ENCODE data around the gene PALLD.
A peak's percentile ranks its signal among the peaks of the same experiment; 100 is the strongest.

PALLD gene

DNA sequence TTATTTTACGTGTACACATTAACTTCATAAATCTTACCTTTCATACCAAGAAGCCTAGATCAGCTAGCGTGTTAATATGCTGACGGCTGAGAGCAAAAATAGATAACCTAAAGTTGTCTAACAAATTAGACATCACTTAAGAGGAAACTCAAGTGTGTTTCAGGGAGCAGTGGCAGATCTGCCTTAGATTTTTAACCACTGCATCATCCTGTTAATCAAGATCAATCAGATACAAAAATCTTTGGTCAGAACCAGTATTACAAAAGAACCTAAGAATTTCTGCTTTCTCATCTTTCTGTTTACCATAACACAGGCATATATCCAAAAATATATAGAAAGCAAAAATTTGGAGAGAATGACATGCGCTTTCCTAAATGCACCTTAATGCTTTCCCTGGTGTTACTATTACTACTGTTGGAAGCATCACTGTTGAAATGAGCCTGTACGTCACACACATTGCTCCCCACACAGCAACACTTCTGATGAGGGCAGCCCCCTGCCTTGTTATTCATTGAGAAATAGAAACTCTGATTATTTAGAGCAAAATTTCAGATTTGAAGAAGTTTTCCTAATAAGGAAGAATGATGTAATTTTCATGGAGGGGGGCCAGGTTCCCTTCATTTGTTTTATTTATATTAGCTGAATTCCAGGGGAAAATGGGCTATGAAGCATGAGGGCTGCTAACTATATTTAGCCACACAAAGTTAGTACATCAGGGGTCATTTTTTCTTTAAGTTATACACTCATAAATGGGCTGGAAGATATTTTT lies 360.9 kb downstream of the PALLD start:
- DNase-seq, result no peak

DNA sequence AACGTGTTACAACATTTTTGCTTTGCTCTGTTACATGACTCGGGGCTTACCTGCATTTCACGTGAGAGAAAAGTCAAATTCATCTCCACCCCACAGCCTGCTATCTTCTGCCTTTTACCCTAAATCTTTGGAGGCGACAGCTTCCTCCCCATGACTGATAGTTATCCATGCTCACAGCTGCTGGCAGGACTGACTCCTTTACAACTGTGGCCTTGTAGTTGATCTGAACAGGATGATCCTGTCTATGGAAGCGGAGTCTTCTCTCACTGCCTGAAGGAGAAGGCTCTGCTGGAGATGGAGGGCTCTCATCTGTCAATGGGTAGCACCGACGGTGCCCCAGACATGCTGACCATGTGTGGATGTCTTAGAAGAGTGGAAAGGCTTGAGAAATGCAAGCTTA lies 362.2 kb downstream of the PALLD start:
- no peak for DNase-seq

DNA sequence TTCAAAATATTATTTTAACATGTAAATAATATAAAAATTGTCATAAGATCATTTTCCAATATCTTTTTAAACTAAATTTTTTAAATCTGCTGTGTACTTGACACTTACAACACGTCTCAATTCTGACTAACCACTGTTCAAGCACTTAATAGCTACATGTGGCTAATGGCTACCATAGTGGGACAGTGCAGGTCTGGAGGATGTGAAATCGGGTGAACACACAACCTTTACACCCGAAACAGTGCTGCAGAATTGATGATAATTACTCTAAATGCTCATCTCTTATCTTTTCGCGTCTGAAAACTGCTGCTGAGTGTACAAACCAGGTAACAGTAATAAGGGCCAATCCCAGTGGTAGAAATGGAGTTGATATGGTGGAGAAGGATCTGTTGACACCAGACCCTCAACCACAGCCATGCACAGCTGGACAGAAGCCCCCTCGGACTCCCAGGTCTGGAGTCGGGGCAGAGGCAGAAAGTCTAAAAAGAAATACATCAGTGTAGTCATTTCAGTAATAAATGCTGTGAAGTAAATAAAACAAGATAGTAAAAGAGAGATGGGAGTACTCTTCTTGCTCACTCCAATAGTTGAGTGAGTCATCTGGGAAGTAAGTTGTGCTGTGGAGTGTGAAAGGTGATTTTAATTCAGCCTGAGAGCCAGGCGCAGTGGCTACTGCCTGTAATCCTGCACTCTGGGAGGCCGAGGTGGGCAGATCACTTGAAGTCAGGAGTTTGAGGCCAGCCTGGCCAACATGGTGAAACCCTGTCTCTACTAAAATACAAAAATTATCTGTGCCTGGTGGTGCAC lies 363.2 kb downstream of the PALLD start:
- no peak for DNase-seq

DNA sequence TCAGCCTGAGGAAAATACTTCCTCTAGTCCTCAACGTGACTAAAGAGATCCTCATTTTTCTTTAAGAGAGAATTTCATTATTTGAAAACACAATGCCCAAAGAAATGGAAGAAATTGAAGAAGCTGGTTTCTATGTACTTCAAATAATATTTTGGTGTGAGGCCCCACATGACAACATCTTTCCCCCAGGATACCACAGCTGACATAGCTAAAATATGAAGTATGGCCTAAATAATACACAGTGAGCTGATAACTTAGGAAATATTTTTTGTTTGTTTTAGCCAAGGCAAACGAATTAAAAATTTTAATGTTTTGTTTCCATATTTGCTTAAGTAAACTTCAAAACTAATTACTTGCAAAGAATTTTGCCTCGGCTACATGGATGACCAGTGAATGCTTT lies 364.0 kb downstream of the PALLD start:
- peak in 2 of 4 experiments; percentile 21 to 30 for DNase-seq

DNA sequence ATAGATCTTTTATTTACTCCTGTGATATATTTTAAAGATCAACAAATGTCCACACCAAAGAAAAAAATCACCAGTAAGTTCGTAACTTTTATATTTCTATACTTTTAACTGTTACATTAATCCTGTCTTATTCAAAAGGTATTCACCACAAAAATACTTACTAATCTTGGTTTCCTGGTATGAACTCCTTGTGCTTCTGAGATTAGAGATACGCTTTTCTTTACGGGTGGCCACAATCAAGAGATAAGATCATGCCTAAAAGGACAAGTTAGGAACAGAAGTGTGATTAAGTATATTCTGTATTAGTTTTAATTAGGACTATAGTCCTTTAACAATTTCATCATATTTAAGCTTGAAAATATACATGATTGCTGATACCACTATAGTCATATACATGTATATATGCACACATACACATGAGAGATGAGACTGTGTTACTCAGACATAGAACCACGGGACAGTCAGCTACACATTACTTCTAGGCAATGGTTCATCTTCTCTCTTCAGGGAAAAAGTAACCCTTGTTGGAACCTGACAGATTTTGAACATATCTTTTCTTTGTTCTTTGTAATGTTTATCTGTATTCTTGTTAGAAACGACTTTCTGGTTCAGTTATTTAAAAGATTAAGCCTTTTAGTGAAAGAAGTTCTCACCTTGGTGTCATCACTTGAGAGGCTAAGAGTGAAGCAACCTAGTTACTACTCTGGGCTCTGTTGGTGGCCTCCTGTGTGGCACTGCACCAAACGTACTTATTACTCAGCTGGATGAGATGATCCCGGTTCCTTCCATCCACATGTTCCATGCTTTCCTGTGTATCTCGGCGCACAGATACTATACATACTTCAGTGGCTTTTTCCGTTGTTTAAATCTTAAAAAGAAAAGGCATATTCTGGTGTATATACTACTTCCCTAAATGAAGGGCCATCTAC lies 367.1 kb downstream of the PALLD start:
- no peak for DNase-seq

DNA sequence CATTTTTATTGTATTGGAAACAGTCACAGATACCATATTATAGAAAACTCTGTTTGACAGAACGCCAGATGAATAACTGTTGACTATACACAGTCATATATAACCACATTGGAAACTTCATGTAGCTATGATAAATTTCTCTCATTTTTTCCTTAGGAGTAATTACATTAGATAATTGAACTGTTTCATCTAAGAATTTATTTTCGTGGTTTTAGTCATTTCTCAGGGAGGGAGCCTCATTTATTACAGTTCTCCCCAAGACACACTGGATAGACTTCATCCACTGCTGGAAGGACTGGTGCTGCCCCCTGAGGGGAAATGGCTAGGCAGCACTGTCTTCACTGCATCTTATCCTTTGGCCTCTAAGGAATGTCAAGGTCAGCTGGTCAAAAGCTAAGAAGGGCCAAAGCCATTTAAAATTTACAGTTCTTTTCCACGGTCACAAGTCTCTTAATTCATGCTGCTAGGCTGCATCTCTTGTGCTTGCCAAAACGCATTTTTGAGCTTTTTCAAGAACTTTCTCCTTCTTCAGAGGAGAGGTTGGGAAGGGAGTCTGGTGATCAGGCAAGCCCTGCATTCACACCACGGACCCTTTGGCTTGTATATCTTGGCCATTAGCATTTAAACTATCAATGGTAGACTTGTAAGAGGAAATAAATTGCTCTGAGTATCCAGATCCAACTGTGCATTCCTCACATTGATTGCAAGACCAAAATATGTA lies 368.1 kb downstream of the PALLD start:
- DNase-seq, result no peak

DNA sequence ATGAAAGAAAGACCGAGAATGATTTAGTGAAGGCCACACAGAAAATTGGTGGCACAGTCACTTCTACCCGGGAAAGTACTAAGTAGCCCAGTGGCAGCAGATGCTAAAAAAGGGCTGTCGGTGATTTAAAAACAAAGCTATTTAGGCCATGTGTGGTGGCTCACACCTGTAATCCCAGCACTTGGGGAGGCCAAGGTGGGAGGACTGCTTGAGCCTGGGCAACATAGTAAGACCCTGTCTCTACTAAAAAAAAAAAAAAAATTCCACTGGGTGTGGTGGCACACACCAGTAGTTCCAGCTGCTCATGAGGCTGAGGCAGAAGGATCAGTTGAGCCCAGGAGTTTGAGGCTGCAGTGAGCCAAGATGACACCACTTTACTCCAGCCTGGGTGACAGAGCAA lies 369.0 kb downstream of the PALLD start:
- DNase-seq, result no peak

DNA sequence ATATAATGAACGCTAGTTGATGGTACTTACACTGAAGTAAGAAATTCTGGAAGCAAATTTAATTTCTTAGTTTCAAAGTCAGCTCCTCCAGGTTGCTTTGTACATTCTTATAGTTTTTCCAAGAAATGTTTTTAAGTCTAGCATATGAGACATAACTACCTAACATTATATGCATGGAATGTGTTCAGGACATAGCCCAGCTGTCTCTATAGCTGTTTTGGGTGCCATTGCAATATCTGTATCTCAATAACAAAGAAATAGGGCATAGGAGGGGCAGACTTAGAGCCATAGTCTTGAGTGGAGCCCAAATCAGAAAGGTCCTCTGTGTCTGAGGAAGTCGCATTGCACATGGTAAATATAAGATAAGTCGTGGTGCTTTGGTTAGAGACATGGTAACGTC lies 369.8 kb downstream of the PALLD start:
- DNase-seq, result no peak

DNA sequence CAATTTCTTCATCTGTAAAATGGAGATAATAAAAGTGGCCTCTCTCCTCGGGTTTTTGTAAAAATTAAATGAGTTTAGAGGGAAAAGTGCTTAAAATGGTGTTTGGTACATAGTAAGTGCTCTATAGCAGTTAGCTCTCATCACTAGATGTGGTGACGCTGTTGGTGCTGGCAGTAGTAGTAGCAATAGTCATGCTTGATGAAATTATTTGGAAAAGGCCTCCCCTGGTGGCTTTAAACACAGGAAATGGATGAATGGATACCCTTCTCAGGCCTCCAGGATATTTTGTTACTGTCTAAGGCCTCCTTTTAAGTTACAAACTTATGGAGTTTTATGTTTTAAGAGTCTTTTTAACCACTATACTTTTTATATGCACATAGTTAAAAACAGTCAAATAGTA lies 370.3 kb downstream of the PALLD start:
- DNase-seq, result no peak

DNA sequence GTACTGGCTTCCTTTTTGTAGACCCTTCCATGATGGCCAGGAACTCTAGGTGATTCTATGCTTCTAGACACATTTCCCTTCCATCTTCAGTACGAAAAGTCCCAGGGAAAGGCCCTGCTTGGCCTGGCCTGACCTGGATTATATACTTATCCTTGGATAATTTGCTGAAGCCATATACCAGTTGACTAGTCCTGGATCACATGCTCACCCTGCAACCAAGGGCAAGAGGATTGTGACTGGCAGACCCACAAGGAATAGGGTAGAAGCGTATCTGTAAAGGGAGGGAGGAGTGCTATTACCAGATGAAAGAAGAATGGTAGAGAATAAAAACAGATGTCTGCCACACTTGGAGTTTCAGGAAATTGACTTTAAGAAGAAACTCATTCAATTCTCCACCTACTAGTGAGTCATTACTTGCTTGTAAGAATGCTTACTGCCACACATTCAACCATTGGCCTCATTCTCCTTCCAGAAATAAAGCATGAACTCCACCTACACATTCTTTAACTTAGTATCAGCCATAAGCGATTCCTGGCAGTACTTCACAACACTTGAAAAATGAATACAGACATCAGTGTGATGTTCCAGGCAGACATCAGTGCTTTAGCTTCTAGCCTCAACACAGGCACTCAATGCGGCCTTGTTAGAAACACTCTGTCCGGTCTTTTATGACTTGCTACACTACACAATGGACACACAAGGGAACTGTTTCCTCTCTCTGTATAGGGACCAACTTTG lies 371.4 kb downstream of the PALLD start:
- peak in 3 of 4 experiments; percentile 8 to 47 (median 42) for DNase-seq

DNA sequence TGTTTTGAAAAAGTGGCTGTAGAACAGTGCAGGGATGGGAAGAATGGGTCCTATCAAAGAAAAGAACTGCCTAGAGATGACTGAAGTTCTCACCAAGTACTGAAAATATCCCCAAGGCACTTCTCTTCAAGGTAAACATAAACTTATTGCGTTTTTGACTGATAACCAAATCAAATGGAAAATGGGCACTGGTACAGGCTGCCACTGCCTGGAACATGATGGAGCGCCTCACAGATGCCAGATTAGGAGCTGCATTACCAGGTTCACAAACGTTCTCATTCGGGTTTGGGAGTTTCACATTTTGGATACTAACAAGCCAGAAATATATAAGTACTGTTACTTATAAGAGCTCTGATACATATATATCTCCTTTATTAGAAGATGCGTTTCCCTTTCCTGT lies 371.9 kb downstream of the PALLD start:
- DNase-seq, result no peak

DNA sequence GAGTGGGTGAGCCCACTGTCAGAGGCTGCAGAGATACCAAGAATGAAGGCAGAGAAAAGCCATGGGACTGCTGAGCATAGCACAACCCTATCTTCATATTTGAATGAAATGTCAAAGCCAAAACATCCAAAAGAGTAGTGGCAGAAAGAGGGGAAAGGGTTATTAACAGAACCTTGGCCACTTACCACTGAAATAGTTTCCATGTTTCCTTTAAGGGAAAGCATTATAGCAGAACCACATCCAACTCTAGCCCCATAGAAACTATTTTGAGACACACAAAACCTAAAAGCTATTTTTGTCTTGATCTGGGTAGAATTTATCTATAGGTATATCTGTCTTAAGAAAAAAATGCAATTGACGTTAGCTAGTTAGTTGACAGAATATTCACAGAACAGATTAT lies 373.2 kb downstream of the PALLD start:
- DNase-seq, result no peak

DNA sequence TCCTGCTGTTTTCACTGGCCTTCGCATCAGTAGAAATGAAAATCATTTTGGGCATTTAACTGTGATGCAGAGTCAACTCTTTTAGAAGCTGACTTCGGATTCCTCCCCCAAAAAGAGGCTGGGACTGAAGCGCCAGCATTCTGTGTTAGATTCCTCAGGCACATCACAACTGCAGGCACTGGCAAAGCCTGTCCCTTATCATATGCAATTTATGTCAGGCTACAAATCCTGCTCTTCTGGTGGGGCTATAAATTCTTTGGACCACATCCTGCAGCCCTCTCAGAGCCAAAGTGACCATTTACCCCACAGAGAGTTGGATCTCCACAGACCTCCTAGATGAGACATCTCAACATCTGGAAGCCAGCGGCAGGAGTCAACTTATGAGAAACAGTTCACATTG lies 374.8 kb downstream of the PALLD start:
- DNase-seq, result no peak

DNA sequence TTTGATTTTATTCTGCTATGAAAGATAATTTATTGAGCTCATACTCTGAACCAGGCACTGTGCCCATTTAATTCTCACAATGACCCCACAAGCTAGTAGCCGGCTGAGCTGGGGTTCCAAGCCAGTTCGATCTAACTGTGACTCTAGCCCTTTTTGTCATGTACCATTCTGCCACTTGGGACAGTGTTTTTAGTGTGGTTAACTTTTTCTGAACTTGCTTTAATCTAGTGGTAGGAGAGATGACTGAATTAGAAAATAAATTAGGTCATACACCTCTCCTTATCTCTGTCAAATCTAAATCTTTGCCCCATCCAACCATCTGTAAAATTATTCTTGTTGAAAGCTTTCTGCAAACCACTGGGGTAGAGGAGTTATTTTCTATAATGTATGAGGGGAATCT lies 377.2 kb downstream of the PALLD start:
- DNase-seq, result no peak

DNA sequence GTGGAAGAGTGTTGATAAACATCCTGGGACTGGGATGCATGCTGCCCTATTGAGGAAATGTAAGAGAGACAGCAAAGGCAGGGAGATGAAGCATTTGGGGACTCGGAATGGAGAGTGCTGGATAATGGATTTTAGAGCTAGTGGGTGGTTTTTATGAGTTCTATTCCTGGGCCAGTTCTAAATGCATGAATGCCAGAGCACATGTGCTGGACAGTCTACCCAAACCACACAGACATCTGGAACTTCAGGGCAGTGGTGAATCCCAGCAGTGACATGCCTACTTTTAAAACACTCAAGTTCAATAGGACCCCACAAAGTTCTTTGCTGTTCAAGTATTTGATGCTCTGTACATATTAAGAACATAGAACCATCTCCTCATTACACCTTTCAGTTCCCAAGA lies 379.3 kb downstream of the PALLD start:
- DNase-seq, result no peak

DNA sequence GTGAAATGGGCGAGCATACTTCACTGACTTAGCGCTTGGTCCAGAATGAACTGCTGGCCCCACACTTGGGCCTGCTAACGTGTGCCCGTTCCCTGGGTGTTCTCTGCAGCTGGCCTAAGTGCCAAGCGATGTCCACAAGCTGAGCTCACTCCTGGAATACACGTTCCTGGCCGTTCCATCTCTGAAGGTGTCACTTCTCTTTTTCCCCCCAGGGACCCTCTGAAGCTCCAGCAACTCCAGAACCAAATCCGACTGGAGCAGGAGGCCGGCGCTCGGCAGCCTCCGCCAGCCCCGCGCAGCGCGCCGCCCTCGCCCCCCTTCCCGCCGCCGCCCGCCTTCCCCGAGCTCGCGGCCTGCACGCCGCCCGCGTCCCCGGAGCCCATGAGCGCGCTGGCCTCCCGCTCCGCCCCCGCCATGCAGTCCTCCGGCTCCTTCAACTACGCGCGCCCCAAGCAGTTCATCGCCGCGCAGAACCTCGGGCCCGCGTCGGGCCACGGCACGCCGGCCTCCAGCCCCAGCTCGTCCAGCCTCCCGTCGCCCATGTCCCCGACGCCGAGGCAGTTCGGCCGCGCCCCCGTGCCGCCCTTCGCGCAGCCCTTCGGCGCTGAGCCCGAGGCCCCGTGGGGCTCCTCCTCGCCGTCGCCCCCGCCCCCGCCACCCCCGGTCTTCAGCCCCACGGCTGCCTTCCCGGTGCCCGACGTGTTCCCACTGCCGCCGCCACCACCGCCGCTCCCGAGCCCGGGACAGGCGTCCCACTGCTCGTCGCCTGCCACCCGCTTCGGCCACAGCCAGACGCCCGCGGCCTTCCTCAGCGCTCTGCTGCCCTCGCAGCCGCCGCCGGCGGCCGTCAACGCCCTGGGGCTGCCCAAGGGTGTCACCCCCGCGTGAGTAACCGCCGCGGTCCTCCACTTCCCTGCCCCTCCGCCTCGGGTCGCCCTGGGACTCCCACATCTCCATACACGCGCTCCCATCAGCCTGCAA lies 380.9 kb downstream of the PALLD start:
- DNase-seq, result peak; percentile 62 to 85 (median 72)

DNA sequence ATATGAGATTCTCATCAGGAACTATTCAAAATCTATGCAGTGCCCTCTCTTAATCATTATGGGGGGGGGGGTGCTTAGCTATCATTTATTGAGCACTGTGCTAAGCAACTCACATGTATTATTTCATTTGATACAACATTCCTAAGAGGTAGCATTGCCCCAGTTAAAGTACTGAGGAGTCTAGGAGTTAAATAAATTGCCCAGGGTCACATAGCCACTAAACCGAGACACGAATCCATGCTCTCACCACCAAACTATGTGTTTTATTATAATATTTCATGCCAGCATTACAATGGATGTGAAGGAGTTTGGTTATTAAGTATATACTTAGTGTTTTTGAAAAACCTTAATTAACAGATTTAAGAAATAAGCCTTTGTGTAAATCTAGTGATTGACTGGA lies 381.8 kb downstream of the PALLD start:
- no peak for DNase-seq

DNA sequence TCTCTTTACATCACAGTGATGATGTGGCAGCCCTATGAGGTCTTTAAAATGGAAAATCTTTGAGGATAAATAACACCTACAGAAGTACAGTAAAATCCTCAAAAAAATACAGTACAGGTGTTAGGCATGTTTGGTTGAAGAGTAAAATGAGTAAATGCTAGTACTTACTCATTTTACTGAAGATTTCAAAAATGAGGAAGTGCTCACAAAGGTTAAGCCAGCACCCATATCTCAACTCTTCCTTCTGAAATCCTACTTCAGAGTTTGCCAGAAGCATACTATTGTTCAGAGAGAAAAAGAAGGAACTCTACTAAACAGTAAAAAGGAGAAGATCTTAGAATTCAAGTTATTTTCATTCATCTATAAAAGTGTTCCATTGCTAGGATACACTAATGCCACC lies 382.3 kb downstream of the PALLD start:
- DNase-seq, result peak; percentile 34 to 70 (median 52)

DNA sequence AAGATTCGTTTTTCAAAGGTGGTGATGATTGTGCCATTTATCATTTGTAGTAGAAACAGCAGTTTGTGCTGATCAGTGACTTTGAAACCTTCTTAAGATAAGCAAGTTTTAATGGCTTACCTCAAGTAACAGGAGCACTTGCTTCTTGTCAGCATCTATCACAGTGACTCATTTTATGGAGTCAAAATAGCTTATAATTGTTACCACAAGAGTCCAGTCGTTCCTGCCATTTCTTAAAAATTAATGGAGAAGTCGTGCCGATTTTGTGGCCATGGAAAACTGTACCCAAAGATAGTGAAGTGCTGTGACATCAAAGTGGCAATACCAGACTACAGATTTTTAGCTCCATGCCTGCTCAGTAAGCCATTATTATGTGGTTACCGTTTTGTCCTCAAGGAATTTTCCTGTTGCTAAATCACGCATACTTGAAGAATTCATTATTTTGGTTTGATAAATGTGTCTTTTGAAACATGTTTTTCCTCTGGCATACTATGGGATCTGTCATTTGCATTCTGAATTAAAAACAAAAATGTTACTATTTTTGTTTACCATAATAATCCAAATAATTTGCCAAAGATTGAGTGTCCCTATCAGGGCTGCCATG lies 383.3 kb downstream of the PALLD start:
- no peak for DNase-seq

All from suppressor macrophage (primary cell).